HEK293 (cell line): ENCODE results near the gene FSIP1.

Experiments
- CTCF ChIA-PET: fragments of 350-600 bp; formaldehyde crosslinking; extraction: SDS; loops from one replicate; lab custom pipeline; 2021; ENCODE audit warnings: antibody characterized with exemption; lab: Yijun Ruan, JAX
- POLR2A ChIA-PET: fragments of 300-600 bp; formaldehyde crosslinking; extraction: SDS; loops from one replicate; lab custom pipeline; 2020; ENCODE audit warnings: antibody characterized with exemption, inconsistent platforms; lab: Yijun Ruan, JAX
- H3K27ac ChIP-seq: fragments of 200-500 bp; sonication (Bioruptor generic); 2 replicates; pipeline ENCODE4 v1.5.1; 2014; ENCODE audit warnings: low read depth, low read length, control low read depth, inconsistent platforms; ENCODE audit errors: extremely low read depth
- H3K36me3 ChIP-seq, 2 experiments: fragments of 200-500 bp in 1 of 2; sonication (Bioruptor generic) in 1 of 2; 1 replicate in 1 of 2; 2 replicates in 1 of 2; pipeline ENCODE4 v1.5.1; 2014 to 2017; ENCODE audit warnings: inconsistent platforms in 2 of 2, low read length in 2 of 2; ENCODE audit not compliant: control insufficient read depth in 2 of 2, insufficient read depth in 1 of 2
- H3K4me1 ChIP-seq: fragments of 200-500 bp; sonication (Bioruptor generic); 2 replicates; pipeline ENCODE4 v1.5.1; 2014; ENCODE audit warnings: mild to moderate bottlenecking, low read length, inconsistent platforms; ENCODE audit not compliant: control insufficient read depth, insufficient read depth
- H3K4me3 ChIP-seq: 2 replicates; pipeline ENCODE4 v1.5.1; 2011; ENCODE audit warnings: low read depth, mild to moderate bottlenecking, control low read depth, low read length, moderate library complexity
- H3K9me3 ChIP-seq: fragments of 200-500 bp; sonication (Bioruptor generic); 2 replicates; pipeline ENCODE4 v1.5.1; 2014; ENCODE audit warnings: low read depth, low read length, inconsistent platforms; ENCODE audit not compliant: control insufficient read depth, insufficient read depth
- ATF2 ChIP-seq: fragments of 450-650 bp; formaldehyde crosslinking; IDR thresholded peaks from 2 replicates; pipeline ENCODE4 v1.5.1; 2016; ENCODE audit warnings: missing biosample characterization, missing genetic modification characterization, low read depth
- BCL11B ChIP-seq: fragments of 450-650 bp; formaldehyde crosslinking; IDR thresholded peaks from 2 replicates; pipeline ENCODE4 v1.5.1; 2016; ENCODE audit warnings: low read depth, missing biosample characterization, missing genetic modification characterization
- KLF16 ChIP-seq: fragments of 450-650 bp; formaldehyde crosslinking; IDR thresholded peaks from 2 replicates; pipeline ENCODE4 v1.5.1; 2017; ENCODE audit warnings: missing biosample characterization, missing genetic modification characterization
- KLF7 ChIP-seq: fragments of 450-650 bp; formaldehyde crosslinking; IDR thresholded peaks from 2 replicates; pipeline ENCODE4 v1.5.1; 2016; ENCODE audit warnings: missing biosample characterization, missing genetic modification characterization, borderline replicate concordance
- SALL2 ChIP-seq: fragments of 450-650 bp; formaldehyde crosslinking; IDR thresholded peaks from 2 replicates; pipeline ENCODE4 v1.5.0; 2017; ENCODE audit warnings: missing biosample characterization, mild to moderate bottlenecking, missing genetic modification characterization, borderline replicate concordance
- SP2 ChIP-seq: fragments of 450-650 bp; formaldehyde crosslinking; IDR thresholded peaks from 2 replicates; pipeline ENCODE4 v1.5.1; 2016; ENCODE audit warnings: missing biosample characterization, missing genetic modification characterization
- YY1 ChIP-seq: fragments of 450-650 bp; formaldehyde crosslinking; IDR thresholded peaks from 2 replicates; pipeline ENCODE4 v1.5.1; 2018; ENCODE audit warnings: missing biosample characterization, missing genetic modification characterization
- YY2 ChIP-seq: fragments of 450-650 bp; formaldehyde crosslinking; IDR thresholded peaks from 2 replicates; pipeline ENCODE4 v1.5.1; 2016; ENCODE audit warnings: missing biosample characterization, missing genetic modification characterization
- ZNF112 ChIP-seq: fragments of 450-650 bp; formaldehyde crosslinking; IDR thresholded peaks from 2 replicates; pipeline ENCODE4 v1.5.0; 2017; ENCODE audit warnings: missing biosample characterization, missing genetic modification characterization
- ZNF211 ChIP-seq: fragments of 450-650 bp; formaldehyde crosslinking; IDR thresholded peaks from 2 replicates; pipeline ENCODE4 v1.5.1; 2016; ENCODE audit warnings: low read depth, missing biosample characterization, missing genetic modification characterization
- ZNF274 ChIP-seq, 2 experiments: fragments of 200-500 bp in 1 of 2; fragments of 450-650 bp in 1 of 2; sonication (Bioruptor generic) in 1 of 2; formaldehyde crosslinking in 1 of 2; IDR thresholded peaks; 2 replicates each; pipeline versions ENCODE4 v1.5.1 to v1.6.1; 2014 to 2016; ENCODE audit warnings: borderline replicate concordance in 1 of 2, inconsistent platforms in 1 of 2, low read length in 1 of 2, missing biosample characterization in 1 of 2, missing genetic modification characterization in 1 of 2
- ZNF280C ChIP-seq: fragments of 450-650 bp; formaldehyde crosslinking; IDR thresholded peaks from 2 replicates; pipeline ENCODE4 v1.5.1; 2016; ENCODE audit warnings: missing biosample characterization, missing genetic modification characterization
- ZNF302 ChIP-seq: fragments of 450-650 bp; formaldehyde crosslinking; IDR thresholded peaks from 2 replicates; pipeline ENCODE4 v1.5.1; 2016; ENCODE audit warnings: missing biosample characterization, missing genetic modification characterization, low read depth
- ZNF354C ChIP-seq: fragments of 450-650 bp; formaldehyde crosslinking; IDR thresholded peaks from 2 replicates; pipeline ENCODE4 v1.5.1; 2016; ENCODE audit warnings: missing biosample characterization, missing genetic modification characterization, low read depth, borderline replicate concordance
- ZNF404 ChIP-seq: fragments of 450-650 bp; formaldehyde crosslinking; IDR thresholded peaks from 2 replicates; pipeline ENCODE4 v1.5.1; 2017; ENCODE audit warnings: missing biosample characterization, missing genetic modification characterization
- ZNF513 ChIP-seq: fragments of 450-650 bp; IDR thresholded peaks from 2 replicates; pipeline ENCODE4 v1.5.1; 2018; ENCODE audit warnings: missing biosample characterization, missing genetic modification characterization
- ZNF548 ChIP-seq: fragments of 450-650 bp; formaldehyde crosslinking; IDR thresholded peaks from 2 replicates; pipeline ENCODE4 v1.5.1; 2016; ENCODE audit warnings: missing biosample characterization, missing genetic modification characterization
- ZNF560 ChIP-seq: fragments of 450-650 bp; formaldehyde crosslinking; IDR thresholded peaks from 2 replicates; pipeline ENCODE4 v1.5.1; 2017; ENCODE audit warnings: missing biosample characterization, missing genetic modification characterization, borderline replicate concordance
- ZNF571 ChIP-seq: fragments of 450-650 bp; formaldehyde crosslinking; IDR thresholded peaks from 2 replicates; pipeline ENCODE4 v1.5.0; 2017; ENCODE audit warnings: missing biosample characterization, missing genetic modification characterization
- ZNF623 ChIP-seq: fragments of 450-650 bp; formaldehyde crosslinking; IDR thresholded peaks from 2 replicates; pipeline ENCODE4 v1.5.1; 2016; ENCODE audit warnings: missing biosample characterization, missing genetic modification characterization
- ZNF645 ChIP-seq: fragments of 450-650 bp; formaldehyde crosslinking; IDR thresholded peaks from 2 replicates; pipeline ENCODE4; 2016; ENCODE audit warnings: missing biosample characterization, missing genetic modification characterization
- ZNF677 ChIP-seq: fragments of 450-650 bp; IDR thresholded peaks from 2 replicates; pipeline ENCODE4 v1.5.0; 2018; ENCODE audit warnings: missing biosample characterization, mild to moderate bottlenecking, missing genetic modification characterization, moderate library complexity
- ZNF707 ChIP-seq: fragments of 450-650 bp; formaldehyde crosslinking; IDR thresholded peaks from 2 replicates; pipeline ENCODE4 v1.5.1; 2016; ENCODE audit warnings: missing biosample characterization, missing genetic modification characterization
- ZNF747 ChIP-seq: fragments of 450-650 bp; formaldehyde crosslinking; IDR thresholded peaks from 2 replicates; pipeline ENCODE4 v1.5.1; 2016; ENCODE audit warnings: missing biosample characterization, missing genetic modification characterization
- ZNF776 ChIP-seq: fragments of 450-650 bp; formaldehyde crosslinking; IDR thresholded peaks from 2 replicates; pipeline ENCODE4 v1.5.0; 2017; ENCODE audit warnings: missing biosample characterization, missing genetic modification characterization, borderline replicate concordance
- ZNF830 ChIP-seq: fragments of 450-650 bp; IDR thresholded peaks from 2 replicates; pipeline ENCODE4 v1.5.0; 2018; ENCODE audit warnings: missing biosample characterization, missing genetic modification characterization, low read depth, mild to moderate bottlenecking, moderate library complexity

Gene FSIP1

GRCh38 chr15:39720081-39720480 lies 62.6 kb downstream of the FSIP1 start:
- no peaks in the 10 kb centered on the region for H3K36me3 ChIP-seq
- no peaks in the 10 kb centered on the region for H3K9me3 ChIP-seq
- no peak overlapping the region for H3K27ac ChIP-seq
- peaks cover 3% of the 10 kb centered on the region; the same call in 1 of the 2 replicates for H3K4me1 ChIP-seq
- TF ChIP-seq ZNF280C = no peak
- no peak for TF ChIP-seq YY1
- no peak for TF ChIP-seq ZNF560 (tag by site-specific recombination)
- no peak for TF ChIP-seq ZNF404 (tag by site-specific recombination)
- TF ChIP-seq YY2 (tag by site-specific recombination) = no peak
- TF ChIP-seq SP2 (tag by site-specific recombination) = no peak
- TF ChIP-seq SALL2 (tag by site-specific recombination) = no peak
- TF ChIP-seq ZNF747 (tag by site-specific recombination) = no peak
- TF ChIP-seq BCL11B (tag by site-specific recombination) = no peak
- TF ChIP-seq ZNF677 (tag by site-specific recombination) = no peak
- TF ChIP-seq ATF2 = no peak
- POLR2A ChIA-PET = no interaction called here
- no peak overlapping the region for H3K4me3 ChIP-seq
- CTCF ChIA-PET = interaction anchor here (0.7 to 2.7 kb wide), 3 partner anchors 36 to 67 kb away, joined by 3 to 12 read pairs (median 4); no protein-coding TSS in a partner anchor

- H3K4me1 ChIP-seq = peaks cover 3% of the 10 kb centered on the region; the same call in 1 of the 2 replicates
- no peak overlapping the region for H3K27ac ChIP-seq
- POLR2A ChIA-PET = interaction anchor here (0.7 kb wide), 1 partner anchor 138 kb away, joined by 4 read pairs; the partner anchor contains the start of gene THBS1
- no peaks in the 10 kb centered on the region for H3K36me3 ChIP-seq
- no peak overlapping the region for H3K4me3 ChIP-seq
- TF ChIP-seq ZNF776 (tag by site-specific recombination) = no peak
- TF ChIP-seq ZNF274 (IDR thresholded peaks at IDR 0.05; ENCODE audit: low read length) = no peak
- TF ChIP-seq ZNF274 (tag by site-specific recombination; IDR thresholded peaks at IDR 0.05; ENCODE audit: borderline replicate concordance) = no peak
- no peak for TF ChIP-seq ZNF112 (tag by site-specific recombination)
- TF ChIP-seq KLF16 (tag by site-specific recombination) = no peak
- TF ChIP-seq ZNF404 (tag by site-specific recombination) = no peak
- no peak for TF ChIP-seq YY2 (tag by site-specific recombination)
- CTCF ChIA-PET = interaction anchor here (0.6 to 2.7 kb wide), 3 partner anchors 38 to 1010 kb away, joined by 3 to 12 read pairs (median 4); no protein-coding TSS in a partner anchor
- no peaks in the 10 kb centered on the region for H3K9me3 ChIP-seq
Measured at GRCh38 chr15:39719109-39719508, 63.5 kb downstream of the FSIP1 start.

- ChIA-PET POLR2A (no interaction called here), CTCF (no interaction called here)
- H3K4me3 ChIP-seq = no peak overlapping the region
- H3K36me3 ChIP-seq = no peaks in the 10 kb centered on the region
- H3K27ac ChIP-seq = no peak overlapping the region
- no peaks in the 10 kb centered on the region for H3K9me3 ChIP-seq
- peaks cover 3% of the 10 kb centered on the region; the same call in 1 of the 2 replicates for H3K4me1 ChIP-seq
- TF ChIP-seq ZNF211 (tag by site-specific recombination) = no peak
- no peak for TF ChIP-seq ZNF645 (tag by site-specific recombination)
- TF ChIP-seq ZNF548 (tag by site-specific recombination) = no peak
- no peak for TF ChIP-seq ZNF354C
- no peak for TF ChIP-seq ZNF513 (tag by site-specific recombination)
- no peak for TF ChIP-seq KLF7 (tag by site-specific recombination)
- TF ChIP-seq ZNF623 = no peak
- TF ChIP-seq ZNF830 (tag by site-specific recombination) = no peak
- no peak for TF ChIP-seq ZNF302 (tag by site-specific recombination)
- no peak for TF ChIP-seq ZNF707 (tag by site-specific recombination)
- TF ChIP-seq ZNF571 = no peak
Measured at GRCh38 chr15:39717134-39717533, 65.5 kb downstream of the FSIP1 start.
